Testis (tissue), 2 donors: ENCODE measurements around the gene LARP4.

Experiments
- POLR2A ChIP-seq: fragments of 450-650 bp; IDR thresholded peaks from one replicate; pipeline ENCODE4 v1.6.1; 2017; ENCODE audit warnings: antibody characterized with exemption, mild to moderate bottlenecking, moderate library complexity
- TF ChIP-seq, protein P1 (sequence below), 3 experiments: fragments of 450-650 bp in 2 of 3; fragments of 200-600 bp in 1 of 3; sonication (generic) in 1 of 3; IDR thresholded peaks; one replicate each; pipeline ENCODE4 v1.5.1; 2016 to 2019; ENCODE audit warnings: antibody characterized with exemption in 3 of 3, mild to moderate bottlenecking in 2 of 3, moderate library complexity in 1 of 3

DNA sequence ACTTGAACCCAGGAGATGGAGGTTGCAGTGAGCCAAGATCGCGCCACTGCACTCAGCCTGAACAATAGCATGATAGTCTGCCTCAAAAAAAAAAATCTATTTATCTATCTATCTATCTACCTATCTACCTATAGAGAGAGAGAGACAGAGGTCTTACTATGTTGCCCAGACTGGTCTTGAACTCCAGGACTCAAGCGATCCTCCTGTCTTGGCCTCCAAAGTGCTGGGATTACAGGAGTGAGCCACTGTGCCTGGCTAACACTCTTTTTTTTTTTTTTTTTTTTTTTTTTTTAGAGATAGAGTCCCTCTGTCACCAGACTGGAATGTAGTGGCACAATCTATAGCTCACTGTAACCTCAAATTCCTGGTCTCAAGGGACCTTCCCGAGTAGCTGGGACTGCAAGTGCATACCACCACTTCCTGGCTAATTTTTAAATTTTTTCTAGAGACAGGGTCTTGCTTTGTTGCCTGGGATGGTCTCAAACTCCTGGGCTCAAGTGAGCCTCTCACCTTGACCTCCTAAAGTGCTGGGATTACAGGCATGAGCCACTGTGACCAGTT, 6.1 kb upstream of the LARP4 start:
- TF ChIP-seq, protein P1, sequence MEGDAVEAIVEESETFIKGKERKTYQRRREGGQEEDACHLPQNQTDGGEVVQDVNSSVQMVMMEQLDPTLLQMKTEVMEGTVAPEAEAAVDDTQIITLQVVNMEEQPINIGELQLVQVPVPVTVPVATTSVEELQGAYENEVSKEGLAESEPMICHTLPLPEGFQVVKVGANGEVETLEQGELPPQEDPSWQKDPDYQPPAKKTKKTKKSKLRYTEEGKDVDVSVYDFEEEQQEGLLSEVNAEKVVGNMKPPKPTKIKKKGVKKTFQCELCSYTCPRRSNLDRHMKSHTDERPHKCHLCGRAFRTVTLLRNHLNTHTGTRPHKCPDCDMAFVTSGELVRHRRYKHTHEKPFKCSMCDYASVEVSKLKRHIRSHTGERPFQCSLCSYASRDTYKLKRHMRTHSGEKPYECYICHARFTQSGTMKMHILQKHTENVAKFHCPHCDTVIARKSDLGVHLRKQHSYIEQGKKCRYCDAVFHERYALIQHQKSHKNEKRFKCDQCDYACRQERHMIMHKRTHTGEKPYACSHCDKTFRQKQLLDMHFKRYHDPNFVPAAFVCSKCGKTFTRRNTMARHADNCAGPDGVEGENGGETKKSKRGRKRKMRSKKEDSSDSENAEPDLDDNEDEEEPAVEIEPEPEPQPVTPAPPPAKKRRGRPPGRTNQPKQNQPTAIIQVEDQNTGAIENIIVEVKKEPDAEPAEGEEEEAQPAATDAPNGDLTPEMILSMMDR (IDR thresholded peaks at IDR 0.05), result no peak
- TF ChIP-seq POLR2A, result no peak
